ENCODE measurements around the gene PITX3.
A peak's percentile ranks its signal among the peaks of the same experiment; 100 is the strongest.
"Not testable (repeated sequence)": the region's sequence is repeated elsewhere in the genome, so short reads cannot be mapped to it uniquely, and the experiment has no call there.

The PITX3 gene

GRCh38 chr10:102200751-102201640 lies 40.3 kb downstream of the PITX3 start:
- Histone ChIP-seq H3K4me3 (ENCODE audit: control insufficient read depth in 1 of 7, extremely low read depth in 1 of 7, insufficient read depth in 4 of 7, low read depth in 2 of 7, low read length in 6 of 7) (no peak overlapping the region), H3K9me3 (ENCODE audit: control extremely low read depth in 1 of 5, control insufficient read depth in 4 of 5, insufficient read depth in 2 of 5, low read depth in 1 of 5, low read length in 4 of 5) (peaks cover 0 to 7% (median 4%) of the 10 kb centered on the region in 5 experiments), H3K36me3 (ENCODE audit: control insufficient read depth in 4 of 4, insufficient read depth in 4 of 4, low read length in 3 of 4) (no peaks in the 10 kb centered on the region), H3K27me3 (replicated peaks in 2 of 5; ENCODE audit: control insufficient read depth in 4 of 5, insufficient read depth in 5 of 5, low read length in 4 of 5) (no peaks in the 10 kb centered on the region), H3K27ac (ENCODE audit: insufficient read depth in 1 of 2, low read depth in 1 of 2, low read length in 2 of 2, poor library complexity in 1 of 2, severe bottlenecking in 2 of 2) (no peak overlapping the region), H3K4me1 (ENCODE audit: control extremely low read depth in 1 of 4, control insufficient read depth in 4 of 4, insufficient read depth in 4 of 4, low read length in 3 of 4) (no peaks in the 10 kb centered on the region)
- no peak for DNase-seq
- WGBS (ENCODE audit: insufficient coverage) = 94% methylated on average over 22 of the region's 34 CpGs
- CTCF ChIA-PET = interaction anchor here (0.8 kb wide), 1 partner anchor 9 kb away, joined by 3 read pairs; no protein-coding TSS in a partner anchor
- POLR2A ChIA-PET = no interaction called here

- Histone ChIP-seq H3K27me3 (replicated peaks in 2 of 5; ENCODE audit: control insufficient read depth in 4 of 5, insufficient read depth in 5 of 5, low read length in 4 of 5) (peaks cover 0 to 4% (median 0%) of the 10 kb centered on the region in 5 experiments), H3K4me1 (ENCODE audit: control extremely low read depth in 1 of 4, control insufficient read depth in 4 of 4, insufficient read depth in 4 of 4, low read length in 3 of 4) (no peaks in the 10 kb centered on the region), H3K27ac (ENCODE audit: insufficient read depth in 1 of 2, low read depth in 1 of 2, low read length in 2 of 2, poor library complexity in 1 of 2, severe bottlenecking in 2 of 2) (no peak overlapping the region), H3K4me3 (ENCODE audit: control insufficient read depth in 1 of 7, extremely low read depth in 1 of 7, insufficient read depth in 4 of 7, low read depth in 2 of 7, low read length in 6 of 7) (no peak overlapping the region), H3K9me3 (ENCODE audit: control extremely low read depth in 1 of 5, control insufficient read depth in 4 of 5, insufficient read depth in 2 of 5, low read depth in 1 of 5, low read length in 4 of 5) (no peaks in the 10 kb centered on the region), H3K36me3 (ENCODE audit: control insufficient read depth in 4 of 4, insufficient read depth in 4 of 4, low read length in 3 of 4) (no peaks in the 10 kb centered on the region)
- no peak for DNase-seq
- WGBS (ENCODE audit: insufficient coverage) = 50% methylated on average over 1 of the region's 2 CpGs
- ChIA-PET CTCF (interaction anchor here (1.0 to 1.5 kb wide), 3 partner anchors 15 to 153 kb away, joined by 3 read pairs; no protein-coding TSS in a partner anchor), POLR2A (no interaction called here)
Observed at GRCh38 chr10:102198027-102198426, 43.3 kb downstream of the PITX3 start.

DNA sequence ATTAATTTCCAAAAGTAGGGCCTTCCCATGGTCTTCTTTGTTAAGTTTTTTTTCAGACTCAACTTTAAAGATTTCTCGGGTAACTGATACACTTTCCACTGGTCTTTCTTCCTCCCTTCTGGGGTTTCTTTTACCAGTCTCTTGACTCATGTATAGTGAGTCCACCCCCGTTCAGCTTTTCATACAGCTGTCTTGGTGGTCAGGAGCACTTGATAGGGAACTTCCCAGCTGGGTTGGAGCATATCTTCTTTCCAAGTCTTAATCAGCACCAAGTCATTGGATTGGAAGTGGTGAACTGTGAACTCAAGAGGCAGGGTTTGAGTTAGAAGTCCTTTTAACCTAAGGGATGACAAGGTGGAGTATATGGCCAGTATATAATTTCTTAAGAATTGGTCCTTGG lies 44.4 kb downstream of the PITX3 start:
- DNase-seq = no peak
- POLR2A ChIA-PET = no interaction called here
- H3K4me3 ChIP-seq (ENCODE audit: control insufficient read depth in 1 of 7, extremely low read depth in 1 of 7, insufficient read depth in 4 of 7, low read depth in 2 of 7, low read length in 6 of 7) = no peak overlapping the region
- CTCF ChIA-PET = no interaction called here
- WGBS (ENCODE audit: insufficient coverage) = 50% methylated on average over 1 of the region's 2 CpGs
- H3K4me1 ChIP-seq (ENCODE audit: control extremely low read depth in 1 of 4, control insufficient read depth in 4 of 4, insufficient read depth in 4 of 4, low read length in 3 of 4) = no peaks in the 10 kb centered on the region
- peaks cover 0 to 4% (median 0%) of the 10 kb centered on the region in 5 experiments for H3K27me3 ChIP-seq (replicated peaks in 2 of 5; ENCODE audit: control insufficient read depth in 4 of 5, insufficient read depth in 5 of 5, low read length in 4 of 5)
- no peaks in the 10 kb centered on the region for H3K36me3 ChIP-seq (ENCODE audit: control insufficient read depth in 4 of 4, insufficient read depth in 4 of 4, low read length in 3 of 4)
- H3K27ac ChIP-seq (ENCODE audit: insufficient read depth in 1 of 2, low read depth in 1 of 2, low read length in 2 of 2, poor library complexity in 1 of 2, severe bottlenecking in 2 of 2) = no peak overlapping the region
- peaks cover 0 to 8% (median 5%) of the 10 kb centered on the region in 5 experiments for H3K9me3 ChIP-seq (ENCODE audit: control extremely low read depth in 1 of 5, control insufficient read depth in 4 of 5, insufficient read depth in 2 of 5, low read depth in 1 of 5, low read length in 4 of 5)

GRCh38 chr10:102195296-102195870 lies 45.9 kb downstream of the PITX3 start:
- DNase-seq = no peak
- Histone ChIP-seq H3K9me3 (ENCODE audit: control extremely low read depth in 1 of 5, control insufficient read depth in 4 of 5, insufficient read depth in 2 of 5, low read depth in 1 of 5, low read length in 4 of 5) (peaks cover 0 to 15% (median 10%) of the 10 kb centered on the region in 5 experiments), H3K36me3 (ENCODE audit: control insufficient read depth in 4 of 4, insufficient read depth in 4 of 4, low read length in 3 of 4) (no peaks in the 10 kb centered on the region), H3K4me3 (ENCODE audit: control insufficient read depth in 1 of 7, extremely low read depth in 1 of 7, insufficient read depth in 4 of 7, low read depth in 2 of 7, low read length in 6 of 7) (no peak overlapping the region), H3K4me1 (ENCODE audit: control extremely low read depth in 1 of 4, control insufficient read depth in 4 of 4, insufficient read depth in 4 of 4, low read length in 3 of 4) (no peaks in the 10 kb centered on the region), H3K27me3 (replicated peaks in 2 of 5; ENCODE audit: control insufficient read depth in 4 of 5, insufficient read depth in 5 of 5, low read length in 4 of 5) (peaks cover 0 to 4% (median 0%) of the 10 kb centered on the region in 5 experiments), H3K27ac (ENCODE audit: insufficient read depth in 1 of 2, low read depth in 1 of 2, low read length in 2 of 2, poor library complexity in 1 of 2, severe bottlenecking in 2 of 2) (no peak overlapping the region)
- ChIA-PET CTCF (no interaction called here), POLR2A (no interaction called here)
- 98% methylated on average over 5 of the region's 6 CpGs for WGBS (ENCODE audit: insufficient coverage)

DNA sequence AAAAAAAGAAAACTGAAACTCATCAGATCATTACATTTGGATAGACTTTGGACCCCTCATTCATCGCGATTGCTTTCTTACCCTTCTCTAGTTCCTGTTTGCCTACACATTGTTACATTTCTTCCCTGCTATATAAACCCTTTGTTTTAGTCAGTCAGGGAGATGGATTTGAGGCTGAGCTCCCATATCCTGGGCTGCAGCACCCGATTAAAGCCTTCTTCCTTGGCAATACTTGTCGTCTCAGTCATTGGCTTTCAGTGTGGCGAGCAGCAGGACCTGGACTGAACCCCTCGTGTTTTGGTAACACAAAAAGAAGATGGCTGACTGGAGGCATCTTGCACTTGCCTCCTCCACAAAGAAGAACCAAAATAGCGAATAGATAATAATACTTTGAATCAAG lies 49.4 kb downstream of the PITX3 start:
- POLR2A ChIA-PET = no interaction called here
- Histone ChIP-seq H3K27ac (ENCODE audit: insufficient read depth in 1 of 2, low read depth in 1 of 2, low read length in 2 of 2, poor library complexity in 1 of 2, severe bottlenecking in 2 of 2) (no peak overlapping the region), H3K27me3 (replicated peaks in 2 of 5; ENCODE audit: control insufficient read depth in 4 of 5, insufficient read depth in 5 of 5, low read length in 4 of 5) (peaks cover 0 to 4% (median 0%) of the 10 kb centered on the region in 5 experiments), H3K4me3 (ENCODE audit: control insufficient read depth in 1 of 7, extremely low read depth in 1 of 7, insufficient read depth in 4 of 7, low read depth in 2 of 7, low read length in 6 of 7) (no peak overlapping the region), H3K9me3 (ENCODE audit: control extremely low read depth in 1 of 5, control insufficient read depth in 4 of 5, insufficient read depth in 2 of 5, low read depth in 1 of 5, low read length in 4 of 5) (peaks cover 0 to 15% (median 11%) of the 10 kb centered on the region in 5 experiments), H3K4me1 (ENCODE audit: control extremely low read depth in 1 of 4, control insufficient read depth in 4 of 4, insufficient read depth in 4 of 4, low read length in 3 of 4) (peaks cover 0 to 2% (median 0%) of the 10 kb centered on the region in 4 experiments), H3K36me3 (ENCODE audit: control insufficient read depth in 4 of 4, insufficient read depth in 4 of 4, low read length in 3 of 4) (no peaks in the 10 kb centered on the region)
- WGBS (ENCODE audit: insufficient coverage) = 88% methylated on average over 5 of the region's 7 CpGs
- no peak for DNase-seq
- CTCF ChIA-PET = interaction anchor here (0.8 kb wide), 1 partner anchor 8 kb away, joined by 3 read pairs; no protein-coding TSS in a partner anchor

GRCh38 chr10:102188941-102189898 lies 52.1 kb downstream of the PITX3 start:
- 91% methylated on average over 4 of the region's 7 CpGs for WGBS (ENCODE audit: insufficient coverage)
- H3K27ac ChIP-seq (ENCODE audit: insufficient read depth in 1 of 2, low read depth in 1 of 2, low read length in 2 of 2, poor library complexity in 1 of 2, severe bottlenecking in 2 of 2); H3K36me3 ChIP-seq (ENCODE audit: control insufficient read depth in 4 of 4, insufficient read depth in 4 of 4, low read length in 3 of 4); CTCF ChIA-PET; H3K4me1 ChIP-seq (ENCODE audit: control extremely low read depth in 1 of 4, control insufficient read depth in 4 of 4, insufficient read depth in 4 of 4, low read length in 3 of 4); H3K27me3 ChIP-seq (replicated peaks in 2 of 5; ENCODE audit: control insufficient read depth in 4 of 5, insufficient read depth in 5 of 5, low read length in 4 of 5): not testable (repeated sequence)
- Histone ChIP-seq H3K9me3 (ENCODE audit: control extremely low read depth in 1 of 5, control insufficient read depth in 4 of 5, insufficient read depth in 2 of 5, low read depth in 1 of 5, low read length in 4 of 5) (peaks cover 0 to 18% (median 11%) of the 10 kb centered on the region in 5 experiments), H3K4me3 (ENCODE audit: control insufficient read depth in 1 of 7, extremely low read depth in 1 of 7, insufficient read depth in 4 of 7, low read depth in 2 of 7, low read length in 6 of 7) (peak overlapping the region in 1 of 7 experiments; percentile 10)
- POLR2A ChIA-PET = interaction anchor here (0.6 kb wide), 1 partner anchor 24 kb away, joined by 3 read pairs; no protein-coding TSS in a partner anchor
- peak in 2 of 3 donors; percentile 6 to 20 for DNase-seq

Data from common myeloid progenitor, CD34-positive (primary cell).